Cardiac muscle cell (in vitro differentiated cells and primary cell): ENCODE measurements around the gene DLG2. TPM values are rescaled to one million over a fixed set of nuclear protein-coding genes. Genes with fewer than 3 reads are reported as not detected.

ENCODE experiments used
- DNase-seq, 2 donors: peaks; one replicate each; pipeline versions ENCODE4 v3.0.0 to v3.0.0-alpha.2; 2010 to 2017; ENCODE audit warnings: low read depth in 1 of 2, low spot score in 1 of 2
- H3K27ac ChIP-seq: fragments of 200-600 bp; sonication (generic); 2 replicates; pipeline ENCODE4 v1.5.1; 2016
- H3K27me3 ChIP-seq: fragments of 200-600 bp; sonication (generic); 2 replicates; pipeline ENCODE4 v1.6.0; 2016; ENCODE audit warnings: control low read depth
- H3K36me3 ChIP-seq: fragments of 200-600 bp; sonication (generic); 2 replicates; pipeline ENCODE4 v1.5.1; 2016; ENCODE audit warnings: control low read depth
- H3K4me1 ChIP-seq: fragments of 200-600 bp; sonication (generic); 2 replicates; pipeline ENCODE4 v1.8.1; 2017; ENCODE audit warnings: low read depth, mild to moderate bottlenecking, mixed run types
- H3K4me3 ChIP-seq: fragments of 200-600 bp; sonication (generic); 2 replicates; pipeline ENCODE4 v1.5.1; 2016; ENCODE audit warnings: mild to moderate bottlenecking
- H3K9me3 ChIP-seq: fragments of 200-600 bp; sonication (generic); 2 replicates; pipeline ENCODE4 v1.5.1; 2017; ENCODE audit warnings: low read depth, mild to moderate bottlenecking, control low read depth
- polyA plus RNA-seq: library from polyadenylated mRNA; unstranded; fragments of >200 nt; fragmentation: Nextera tagmentation; extraction: Ambion mirVana; gene quantifications from 2 replicates; pipeline ENCODE4 v1.2.1, GENCODE V29; 2016
- total RNA-seq: library from RNA; depleted of rRNA; stranded (reverse); fragments of >200 nt; gene quantifications from 2 replicates; pipeline ENCODE4 v1.2.3, GENCODE V29; 2016
- TF ChIP-seq, protein P1 (sequence below): IDR thresholded peaks from 2 replicates; pipeline ENCODE4 v1.5.1; 2012; ENCODE audit warnings: low read depth, mild to moderate bottlenecking, low read length

The DLG2 gene
- total and polyA plus RNA-seq, 2 experiments from 2014 or later, result 3.5 to 15.9 TPM

DNA sequence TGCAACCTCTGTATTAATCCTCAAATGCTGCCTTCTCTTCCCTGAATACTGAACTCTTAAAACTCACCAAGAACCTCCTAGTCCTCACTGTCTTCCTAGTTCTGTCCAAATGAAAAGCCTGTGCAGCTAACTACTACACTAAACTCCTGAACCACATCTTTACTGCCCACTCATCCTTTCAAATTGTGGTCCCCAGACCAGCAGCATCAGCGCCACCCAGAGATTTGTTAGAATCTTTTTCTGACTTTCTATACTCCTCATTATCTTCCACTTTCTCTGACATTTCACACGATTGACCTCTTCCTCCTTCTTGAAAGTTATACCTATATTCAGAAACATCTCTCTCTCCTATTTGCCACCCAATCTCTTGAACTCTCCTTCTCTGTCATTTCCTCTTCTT lies 461.3 kb downstream of the DLG2 start:
- Histone ChIP-seq H3K27ac (no peak overlapping the region), H3K27me3 (no peaks in the 10 kb centered on the region), H3K9me3 (no peaks in the 10 kb centered on the region), H3K4me3 (no peak overlapping the region), H3K36me3 (no peaks in the 10 kb centered on the region), H3K4me1 (peaks cover 5% of the 10 kb centered on the region)
- no peak for DNase-seq
- TF ChIP-seq, protein P1, sequence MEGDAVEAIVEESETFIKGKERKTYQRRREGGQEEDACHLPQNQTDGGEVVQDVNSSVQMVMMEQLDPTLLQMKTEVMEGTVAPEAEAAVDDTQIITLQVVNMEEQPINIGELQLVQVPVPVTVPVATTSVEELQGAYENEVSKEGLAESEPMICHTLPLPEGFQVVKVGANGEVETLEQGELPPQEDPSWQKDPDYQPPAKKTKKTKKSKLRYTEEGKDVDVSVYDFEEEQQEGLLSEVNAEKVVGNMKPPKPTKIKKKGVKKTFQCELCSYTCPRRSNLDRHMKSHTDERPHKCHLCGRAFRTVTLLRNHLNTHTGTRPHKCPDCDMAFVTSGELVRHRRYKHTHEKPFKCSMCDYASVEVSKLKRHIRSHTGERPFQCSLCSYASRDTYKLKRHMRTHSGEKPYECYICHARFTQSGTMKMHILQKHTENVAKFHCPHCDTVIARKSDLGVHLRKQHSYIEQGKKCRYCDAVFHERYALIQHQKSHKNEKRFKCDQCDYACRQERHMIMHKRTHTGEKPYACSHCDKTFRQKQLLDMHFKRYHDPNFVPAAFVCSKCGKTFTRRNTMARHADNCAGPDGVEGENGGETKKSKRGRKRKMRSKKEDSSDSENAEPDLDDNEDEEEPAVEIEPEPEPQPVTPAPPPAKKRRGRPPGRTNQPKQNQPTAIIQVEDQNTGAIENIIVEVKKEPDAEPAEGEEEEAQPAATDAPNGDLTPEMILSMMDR, result no peak

DNA sequence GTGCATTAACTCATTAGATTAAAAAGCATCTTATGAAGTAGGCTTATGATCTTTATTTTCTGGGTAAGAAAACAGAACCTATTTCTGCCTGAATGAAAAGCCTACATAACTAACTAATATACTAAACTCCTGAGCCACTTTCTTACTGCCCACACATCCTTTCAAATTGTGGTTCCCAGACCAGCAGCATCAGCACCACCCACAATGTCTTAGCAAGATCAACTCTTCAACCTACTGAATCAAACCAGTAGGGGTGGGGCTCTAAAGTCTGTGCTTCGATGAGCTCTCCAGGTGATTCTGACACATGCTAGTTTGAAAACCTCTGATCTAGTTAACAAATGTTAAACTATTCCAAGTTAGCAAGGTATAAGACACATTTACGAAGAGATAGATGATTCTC lies 462.4 kb downstream of the DLG2 start:
- H3K9me3 ChIP-seq, result no peaks in the 10 kb centered on the region

DNA sequence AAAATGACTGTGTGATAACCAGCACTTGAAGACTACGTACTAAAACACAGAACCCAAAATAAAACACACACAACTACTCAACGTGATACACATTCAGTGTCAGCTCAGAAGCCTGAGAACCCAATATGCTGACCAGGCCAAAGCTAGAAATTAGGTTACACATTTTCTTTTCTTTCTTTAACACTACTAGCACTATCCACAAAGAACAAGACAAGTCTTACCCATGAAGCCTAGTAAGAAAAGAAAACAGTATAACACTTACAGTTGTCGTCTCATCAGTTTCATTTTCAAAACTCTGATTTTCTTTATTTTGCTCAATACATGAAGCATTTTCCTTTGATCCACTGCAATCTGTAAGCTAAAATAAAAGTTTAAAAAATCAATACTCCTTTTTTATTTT lies 472.9 kb downstream of the DLG2 start:
- no peaks in the 10 kb centered on the region for H3K4me1 ChIP-seq
- H3K4me3 ChIP-seq, result no peak overlapping the region
- TF ChIP-seq, protein P1, result no peak
- H3K9me3 ChIP-seq, result no peaks in the 10 kb centered on the region
- no peaks in the 10 kb centered on the region for H3K27me3 ChIP-seq
- H3K27ac ChIP-seq, result no peak overlapping the region
- DNase-seq, result no peak
- H3K36me3 ChIP-seq, result no peaks in the 10 kb centered on the region

More for the DNA sequence above, 462.4 kb downstream of the DLG2 start:
- Histone ChIP-seq H3K36me3 (no peaks in the 10 kb centered on the region), H3K4me3 (no peak overlapping the region), H3K27ac (no peak overlapping the region), H3K27me3 (no peaks in the 10 kb centered on the region), H3K4me1 (peaks cover 5% of the 10 kb centered on the region)
- DNase-seq, result no peak
- TF ChIP-seq, protein P1, result no peak

DNA sequence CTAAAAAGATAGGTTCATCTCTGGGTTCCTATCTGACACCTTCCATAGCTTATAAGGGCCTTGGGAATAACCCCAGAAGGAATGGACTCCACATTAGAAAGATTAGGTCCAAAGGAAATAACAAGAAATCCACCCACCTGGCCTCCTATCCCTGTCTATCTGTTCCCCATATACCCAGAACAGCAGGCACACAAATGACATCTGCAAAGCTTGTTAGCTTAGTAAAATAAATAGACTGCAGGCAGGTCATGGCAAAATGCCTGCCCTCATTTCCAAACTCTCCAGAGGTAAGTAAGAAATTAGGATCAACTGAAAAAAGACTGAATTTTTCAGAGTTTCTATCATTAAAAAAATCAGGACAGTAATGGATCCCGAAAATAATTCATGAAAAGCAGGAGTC lies 489.5 kb downstream of the DLG2 start:
- DNase-seq, result no peak
- H3K4me3 ChIP-seq, result no peak overlapping the region
- H3K9me3 ChIP-seq, result no peaks in the 10 kb centered on the region
- H3K4me1 ChIP-seq, result peaks cover 5% of the 10 kb centered on the region
- H3K27ac ChIP-seq, result no peak overlapping the region
- H3K27me3 ChIP-seq, result no peaks in the 10 kb centered on the region
- TF ChIP-seq, protein P1, result no peak
- no peaks in the 10 kb centered on the region for H3K36me3 ChIP-seq

DNA sequence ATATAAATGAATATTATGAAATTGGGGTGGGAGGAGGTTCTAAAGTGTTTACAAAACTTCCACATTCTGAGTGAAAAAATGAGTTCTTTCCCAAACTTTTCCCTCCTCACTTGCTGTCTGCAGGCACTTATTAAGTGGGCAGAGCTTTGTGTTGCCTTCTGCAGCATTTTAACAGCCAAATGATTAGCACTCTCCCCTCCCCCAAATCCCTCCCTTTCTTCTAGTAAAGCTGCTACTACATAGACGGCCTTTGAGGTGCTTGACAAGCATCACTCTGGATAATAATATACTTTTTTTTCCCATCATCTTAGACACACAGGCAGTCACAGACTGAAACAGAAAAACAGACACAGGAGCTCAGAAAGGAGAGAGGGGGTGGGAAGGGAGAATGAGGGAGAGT lies 493.5 kb downstream of the DLG2 start:
- Histone ChIP-seq H3K27ac (no peak overlapping the region), H3K9me3 (no peaks in the 10 kb centered on the region), H3K36me3 (no peaks in the 10 kb centered on the region), H3K27me3 (no peaks in the 10 kb centered on the region), H3K4me1 (peaks cover 11% of the 10 kb centered on the region), H3K4me3 (no peak overlapping the region)
- no peak for DNase-seq
- TF ChIP-seq, protein P1, result no peak
